ENCODE data around the gene SGMS1.
"Not testable (repeated sequence)": the region's sequence is repeated elsewhere in the genome, so short reads cannot be mapped to it uniquely, and the experiment has no call there.

Gene SGMS1

GRCh38 chr10:50623663-50624412 is at the start of gene SGMS1:
SGMS1 (minus strand) TSS chr10:50623956; CDS start chr10:50344114, 279,842 bp downstream.
- peak; percentile 88 for DNase-seq

GRCh38 chr10:50672152-50672551 is 48.4 kb upstream of the SGMS1 start:
- not testable (repeated sequence) for DNase-seq

- DNase-seq: not testable (repeated sequence)
These were observed 47.9 kb upstream of the SGMS1 start for GRCh38 chr10:50671645-50672044.

GRCh38 chr10:50669957-50670356 is 46.2 kb upstream of the SGMS1 start:
- DNase-seq: not testable (repeated sequence)

GRCh38 chr10:50667353-50667752 is 43.6 kb upstream of the SGMS1 start:
- not testable (repeated sequence) for DNase-seq

GRCh38 chr10:50662420-50662819 is 38.7 kb upstream of the SGMS1 start:
- not testable (repeated sequence) for DNase-seq

- not testable (repeated sequence) for DNase-seq
These were observed 37.8 kb upstream of the SGMS1 start for GRCh38 chr10:50661563-50661962.

- peak; percentile 5 for DNase-seq
These were observed 36.3 kb upstream of the SGMS1 start for GRCh38 chr10:50659865-50660730.

- DNase-seq: not testable (repeated sequence)
These were observed 35.5 kb upstream of the SGMS1 start for GRCh38 chr10:50659016-50659864.

- no peak for DNase-seq
These were observed 34.4 kb upstream of the SGMS1 start for GRCh38 chr10:50658165-50658564.

- no peak for DNase-seq
These were observed 30.0 kb upstream of the SGMS1 start for GRCh38 chr10:50653758-50654157.

- DNase-seq: peak; percentile 14
These were observed 29.4 kb upstream of the SGMS1 start for GRCh38 chr10:50653142-50653541.

- DNase-seq: no peak
These were observed 28.1 kb upstream of the SGMS1 start for GRCh38 chr10:50651808-50652207.

GRCh38 chr10:50650481-50650880 is 26.7 kb upstream of the SGMS1 start:
- no peak for DNase-seq

- no peak for DNase-seq
These were observed 25.1 kb upstream of the SGMS1 start for GRCh38 chr10:50648935-50649227.

GRCh38 chr10:50648089-50648934 is 24.6 kb upstream of the SGMS1 start:
- DNase-seq: no peak

- not testable (repeated sequence) for DNase-seq
These were observed 23.6 kb upstream of the SGMS1 start for GRCh38 chr10:50647350-50647749.

- no peak for DNase-seq
These were observed 21.5 kb upstream of the SGMS1 start for GRCh38 chr10:50645236-50645635.

- no peak for DNase-seq
These were observed 17.9 kb upstream of the SGMS1 start for GRCh38 chr10:50641626-50642025.

- DNase-seq: no peak
These were observed 16.5 kb upstream of the SGMS1 start for GRCh38 chr10:50640238-50640637.

- DNase-seq: no peak
These were observed 13.1 kb upstream of the SGMS1 start for GRCh38 chr10:50636618-50637579.

All from NCI-H1092 treated with DMSO at 0.1 percent for 48 hours (cell line).